Measurements from ENCODE around the gene AGTRAP. TPM values are rescaled to one million over a fixed set of nuclear protein-coding genes. Genes with fewer than 3 reads are reported as not detected.

AGTRAP gene
- total and polyA plus RNA-seq, 10 donors = 40.8 to 120 (median 56.4) TPM

DNA sequence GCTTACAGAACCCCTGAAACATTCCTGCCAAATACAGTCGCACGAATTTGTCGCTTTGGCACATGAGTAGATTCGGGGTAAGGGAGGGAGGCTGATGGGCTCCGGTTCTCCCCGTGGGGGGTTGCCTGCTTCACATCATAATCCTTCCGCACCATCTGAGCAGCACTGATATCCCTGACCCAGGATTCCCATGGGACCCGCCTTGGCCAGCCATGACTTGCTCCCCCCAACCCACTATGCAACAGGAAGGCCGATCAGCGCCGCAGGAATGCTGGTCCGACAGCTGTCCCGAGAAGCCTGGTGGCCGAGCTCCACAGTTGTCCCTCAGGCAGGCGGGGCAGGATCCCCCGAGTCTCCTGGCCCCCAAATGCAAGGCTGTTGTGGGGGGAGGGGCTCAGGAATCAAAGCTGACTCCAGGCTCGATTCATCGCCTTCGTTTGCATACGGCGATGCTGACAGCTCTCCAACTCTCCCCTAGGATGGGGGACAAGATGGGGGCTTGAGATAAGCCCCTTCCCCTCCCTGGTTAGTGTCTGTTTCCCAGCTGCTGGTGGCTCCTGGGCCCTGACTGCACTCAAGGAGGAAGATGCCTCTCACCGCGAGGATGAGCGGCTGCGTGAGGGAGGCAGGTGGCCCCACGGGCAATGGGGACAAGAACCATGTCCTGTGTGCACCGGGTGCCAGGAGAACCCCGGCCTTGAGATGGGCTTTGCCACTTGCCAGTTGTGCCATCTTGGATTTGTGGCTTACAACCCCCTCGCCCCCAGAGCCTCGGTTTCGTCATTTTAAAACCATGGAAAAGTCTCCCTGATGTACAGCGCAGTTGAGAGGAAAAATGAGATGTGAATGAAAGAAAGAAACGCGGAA lies 35.1 kb upstream of the AGTRAP start:
- H3K4me3 ChIP-seq = no peak overlapping the region
- peaks cover 0 to 4% (median 0%) of the 10 kb centered on the region in 6 donors for H3K4me1 ChIP-seq
- TF ChIP-seq POLR2AphosphoS5 (IDR thresholded peaks at IDR 0.05) = no peak
- TF ChIP-seq, protein P1, sequence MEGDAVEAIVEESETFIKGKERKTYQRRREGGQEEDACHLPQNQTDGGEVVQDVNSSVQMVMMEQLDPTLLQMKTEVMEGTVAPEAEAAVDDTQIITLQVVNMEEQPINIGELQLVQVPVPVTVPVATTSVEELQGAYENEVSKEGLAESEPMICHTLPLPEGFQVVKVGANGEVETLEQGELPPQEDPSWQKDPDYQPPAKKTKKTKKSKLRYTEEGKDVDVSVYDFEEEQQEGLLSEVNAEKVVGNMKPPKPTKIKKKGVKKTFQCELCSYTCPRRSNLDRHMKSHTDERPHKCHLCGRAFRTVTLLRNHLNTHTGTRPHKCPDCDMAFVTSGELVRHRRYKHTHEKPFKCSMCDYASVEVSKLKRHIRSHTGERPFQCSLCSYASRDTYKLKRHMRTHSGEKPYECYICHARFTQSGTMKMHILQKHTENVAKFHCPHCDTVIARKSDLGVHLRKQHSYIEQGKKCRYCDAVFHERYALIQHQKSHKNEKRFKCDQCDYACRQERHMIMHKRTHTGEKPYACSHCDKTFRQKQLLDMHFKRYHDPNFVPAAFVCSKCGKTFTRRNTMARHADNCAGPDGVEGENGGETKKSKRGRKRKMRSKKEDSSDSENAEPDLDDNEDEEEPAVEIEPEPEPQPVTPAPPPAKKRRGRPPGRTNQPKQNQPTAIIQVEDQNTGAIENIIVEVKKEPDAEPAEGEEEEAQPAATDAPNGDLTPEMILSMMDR (IDR thresholded peaks at IDR 0.05 in 8 of 11, conservative IDR thresholded peaks at IDR 0.05 in 3 of 11) = no peak
- TF ChIP-seq POLR2A (IDR thresholded peaks at IDR 0.05) = no peak
- no peak for DNase-seq
- no peaks in the 10 kb centered on the region for H3K9me3 ChIP-seq
- H3K27me3 ChIP-seq (replicated peaks in 1 of 7) = peaks cover 0 to 77% (median 24%) of the 10 kb centered on the region in 7 donors
- WGBS, 5 donors = 42 to 54% (median 52%) methylated on average over 34 of the region's 34 CpGs
- intact Hi-C loops (cut with DNase I; ENCODE audit: low total_unique reads) = no loop called here
- no peaks in the 10 kb centered on the region for H3K36me3 ChIP-seq
- no peak overlapping the region for H3K27ac ChIP-seq

DNA sequence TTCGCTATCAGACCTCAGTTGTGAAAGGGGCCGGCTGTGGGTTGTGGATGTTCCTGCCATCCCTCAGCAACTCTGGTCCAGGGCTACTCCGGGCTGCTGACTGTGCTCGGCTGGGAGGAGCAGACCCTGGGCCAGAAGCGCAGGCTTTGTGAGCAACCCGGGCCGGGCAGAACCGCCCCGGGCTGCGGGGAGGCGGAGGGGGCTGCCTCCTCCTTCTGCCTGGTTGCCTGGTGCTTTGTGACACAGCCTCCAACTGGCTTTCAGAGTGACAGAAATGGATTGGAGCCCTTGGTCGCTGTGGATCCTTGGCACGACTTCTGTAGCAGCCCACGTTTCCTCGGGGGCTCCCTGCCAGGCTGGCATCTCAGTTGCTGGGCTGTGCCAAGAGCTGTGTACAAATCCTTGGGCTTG lies 34.4 kb upstream of the AGTRAP start:
- Histone ChIP-seq H3K4me3 (no peak overlapping the region), H3K27ac (no peak overlapping the region), H3K4me1 (peaks cover 0 to 4% (median 0%) of the 10 kb centered on the region in 6 donors), H3K9me3 (no peaks in the 10 kb centered on the region), H3K36me3 (no peaks in the 10 kb centered on the region), H3K27me3 (replicated peaks in 1 of 7) (peaks cover 0 to 78% (median 24%) of the 10 kb centered on the region in 7 donors)
- WGBS, 5 donors = 49 to 71% (median 64%) methylated on average over 14 to 15 of the region's 15 CpGs
- intact Hi-C loops (cut with DNase I; ENCODE audit: low total_unique reads) = no loop called here
- DNase-seq = no peak
- TF ChIP-seq POLR2A (IDR thresholded peaks at IDR 0.05) (no peak), POLR2AphosphoS5 (IDR thresholded peaks at IDR 0.05) (no peak)
- TF ChIP-seq, protein P1 (IDR thresholded peaks at IDR 0.05 in 8 of 11, conservative IDR thresholded peaks at IDR 0.05 in 3 of 11) = no peak

DNA sequence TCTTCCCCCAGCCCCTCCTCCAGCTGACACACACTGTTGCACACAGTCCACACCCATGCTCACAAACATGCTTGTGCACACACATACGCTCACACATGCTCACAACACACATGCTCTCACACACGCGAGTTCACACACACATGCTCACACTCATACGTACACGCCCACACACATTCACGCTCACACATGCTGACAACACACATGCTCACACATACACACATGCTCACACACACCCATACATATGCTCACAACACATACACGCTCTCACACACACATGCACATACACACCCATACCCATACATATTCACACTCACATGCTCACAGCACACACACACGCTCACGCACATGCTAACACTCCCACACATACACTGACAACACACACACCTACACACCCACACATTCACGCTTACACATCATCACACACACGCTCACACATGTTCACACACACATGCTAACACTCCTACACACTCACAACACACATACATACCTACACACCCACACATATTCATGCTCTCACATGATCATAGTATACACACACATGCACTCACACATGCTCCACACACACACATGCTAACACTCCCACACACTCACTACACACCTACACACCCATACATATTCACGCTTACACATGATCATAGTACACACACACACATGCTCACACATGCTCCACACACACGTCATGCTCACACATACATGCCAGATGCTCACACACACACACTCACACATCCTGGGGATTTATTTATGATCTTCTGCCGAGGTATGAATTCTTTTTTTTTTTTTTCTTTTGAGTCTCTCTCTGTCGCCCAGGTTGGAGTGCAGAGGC lies 33.7 kb upstream of the AGTRAP start:
- Histone ChIP-seq H3K4me1 (peaks cover 0 to 4% (median 0%) of the 10 kb centered on the region in 6 donors), H3K36me3 (no peaks in the 10 kb centered on the region), H3K9me3 (no peaks in the 10 kb centered on the region), H3K4me3 (no peak overlapping the region), H3K27ac (no peak overlapping the region), H3K27me3 (replicated peaks in 1 of 7) (peaks cover 0 to 77% (median 24%) of the 10 kb centered on the region in 7 donors)
- intact Hi-C loops (cut with DNase I; ENCODE audit: low total_unique reads) = no loop called here
- no peak for TF ChIP-seq POLR2AphosphoS5 (IDR thresholded peaks at IDR 0.05)
- TF ChIP-seq, protein P1 (IDR thresholded peaks at IDR 0.05 in 8 of 11, conservative IDR thresholded peaks at IDR 0.05 in 3 of 11) = peak in 1 of 11 experiments; percentile 11
- no peak for DNase-seq
- WGBS, 5 donors = 78 to 89% (median 82%) methylated on average over 15 of the region's 15 CpGs
